ENCODE data around the gene CEP350. TPM values are rescaled to one million over a fixed set of nuclear protein-coding genes. Genes with fewer than 3 reads are reported as not detected.

The CEP350 gene
- total RNA-seq, 1 experiment from 2014 or later: 42.3 TPM

DNA sequence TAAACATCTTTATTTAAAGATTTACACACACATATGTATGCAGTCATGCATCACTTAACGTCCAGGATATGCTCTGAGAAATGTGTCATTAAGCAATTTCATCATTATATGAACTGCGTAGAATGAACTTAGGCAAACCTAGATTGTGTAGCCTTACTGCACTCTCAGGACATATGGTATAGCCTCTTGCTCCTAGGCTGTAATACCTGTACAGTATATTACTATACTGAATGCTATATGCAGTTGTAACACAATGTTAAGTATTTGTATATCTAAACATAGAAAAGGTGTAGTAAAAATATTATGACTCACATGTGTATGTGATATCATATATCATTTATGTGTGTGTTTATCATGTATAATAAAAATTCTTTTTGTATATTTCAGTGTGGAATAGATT lies 126.9 kb downstream of the CEP350 start:
- intact Hi-C loops (cut with micrococcal nuclease; ENCODE audit: unreplicated experiment): no loop called here
- BruUV-seq (replicated peaks): no TSS peak
- peaks cover 9% of the 10 kb centered on the region for H3K36me3 Mint-ChIP-seq (ENCODE audit: insufficient read depth, unreplicated experiment)

DNA sequence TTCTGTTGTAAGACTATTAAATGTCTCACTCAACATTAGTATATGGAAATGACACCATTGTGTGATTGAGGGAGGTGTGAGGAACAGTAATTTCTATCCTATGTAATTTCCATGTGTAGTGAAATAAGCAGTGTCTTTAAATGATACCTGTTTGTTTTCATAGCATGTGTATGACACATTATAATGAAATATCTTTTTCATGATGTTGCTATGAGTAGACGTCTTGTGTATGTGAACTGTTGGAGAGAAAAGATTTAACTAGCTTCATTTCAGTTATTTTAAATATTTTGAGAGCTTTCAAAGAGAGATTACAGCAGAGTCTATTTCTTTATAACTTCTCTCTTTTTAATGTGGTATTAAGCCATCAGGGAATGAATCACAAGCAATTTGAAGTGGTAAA lies 128.6 kb downstream of the CEP350 start:
- H3K9me3 Mint-ChIP-seq (ENCODE audit: low read depth, unreplicated experiment): no peaks in the 10 kb centered on the region
- CTCF ChIA-PET: no interaction called here
- no peak overlapping the region for H3K27ac Mint-ChIP-seq (ENCODE audit: unreplicated experiment)
- H3K36me3 Mint-ChIP-seq (ENCODE audit: insufficient read depth, unreplicated experiment): peaks cover 2% of the 10 kb centered on the region
- BruUV-seq (replicated peaks): no TSS peak
- TF ChIP-seq, protein P1, sequence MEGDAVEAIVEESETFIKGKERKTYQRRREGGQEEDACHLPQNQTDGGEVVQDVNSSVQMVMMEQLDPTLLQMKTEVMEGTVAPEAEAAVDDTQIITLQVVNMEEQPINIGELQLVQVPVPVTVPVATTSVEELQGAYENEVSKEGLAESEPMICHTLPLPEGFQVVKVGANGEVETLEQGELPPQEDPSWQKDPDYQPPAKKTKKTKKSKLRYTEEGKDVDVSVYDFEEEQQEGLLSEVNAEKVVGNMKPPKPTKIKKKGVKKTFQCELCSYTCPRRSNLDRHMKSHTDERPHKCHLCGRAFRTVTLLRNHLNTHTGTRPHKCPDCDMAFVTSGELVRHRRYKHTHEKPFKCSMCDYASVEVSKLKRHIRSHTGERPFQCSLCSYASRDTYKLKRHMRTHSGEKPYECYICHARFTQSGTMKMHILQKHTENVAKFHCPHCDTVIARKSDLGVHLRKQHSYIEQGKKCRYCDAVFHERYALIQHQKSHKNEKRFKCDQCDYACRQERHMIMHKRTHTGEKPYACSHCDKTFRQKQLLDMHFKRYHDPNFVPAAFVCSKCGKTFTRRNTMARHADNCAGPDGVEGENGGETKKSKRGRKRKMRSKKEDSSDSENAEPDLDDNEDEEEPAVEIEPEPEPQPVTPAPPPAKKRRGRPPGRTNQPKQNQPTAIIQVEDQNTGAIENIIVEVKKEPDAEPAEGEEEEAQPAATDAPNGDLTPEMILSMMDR (IDR thresholded peaks at IDR 0.05; ENCODE audit: unreplicated experiment): no peak
- no peak overlapping the region for H3K4me3 Mint-ChIP-seq (ENCODE audit: low read depth, unreplicated experiment)
- no peak for DNase-seq
- no peaks in the 10 kb centered on the region for H3K27me3 Mint-ChIP-seq (ENCODE audit: unreplicated experiment)
- intact Hi-C loops (cut with micrococcal nuclease; ENCODE audit: unreplicated experiment): no loop called here
- H3K4me1 Mint-ChIP-seq (ENCODE audit: low read depth, unreplicated experiment): no peaks in the 10 kb centered on the region

More for the DNA sequence above, 126.9 kb downstream of the CEP350 start:
- Mint-ChIP-seq H3K4me3 (ENCODE audit: low read depth, unreplicated experiment) (no peak overlapping the region), H3K27me3 (ENCODE audit: unreplicated experiment) (no peaks in the 10 kb centered on the region), H3K4me1 (ENCODE audit: low read depth, unreplicated experiment) (no peaks in the 10 kb centered on the region), H3K9me3 (ENCODE audit: low read depth, unreplicated experiment) (no peaks in the 10 kb centered on the region), H3K27ac (ENCODE audit: unreplicated experiment) (no peak overlapping the region)
- TF ChIP-seq, protein P1 (IDR thresholded peaks at IDR 0.05; ENCODE audit: unreplicated experiment): no peak
- DNase-seq: no peak
- CTCF ChIA-PET: no interaction called here

DNA sequence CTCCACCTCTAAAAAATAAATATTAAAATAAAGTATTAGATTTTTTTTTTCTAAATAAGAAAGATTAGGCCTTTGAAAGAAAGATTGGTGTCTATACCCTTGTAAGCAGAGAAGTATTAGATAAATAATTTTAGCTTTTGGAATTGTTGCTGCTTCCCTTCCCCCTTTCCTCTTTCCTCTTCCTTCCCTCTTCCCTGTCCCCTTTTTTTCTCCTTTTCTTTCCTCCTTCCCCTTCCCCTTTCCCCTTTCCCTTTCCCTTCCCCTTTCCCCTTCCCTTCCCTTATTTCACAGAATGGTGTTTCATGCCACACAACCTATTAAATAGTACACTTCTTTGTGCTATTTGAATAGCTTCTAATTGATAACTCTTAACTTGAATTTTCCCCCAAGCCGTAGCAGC lies 130.3 kb downstream of the CEP350 start:
- H3K27ac Mint-ChIP-seq (ENCODE audit: unreplicated experiment): no peak overlapping the region
- DNase-seq: no peak
- BruUV-seq (replicated peaks): no TSS peak
- no peak overlapping the region for H3K4me3 Mint-ChIP-seq (ENCODE audit: low read depth, unreplicated experiment)
- H3K4me1 Mint-ChIP-seq (ENCODE audit: low read depth, unreplicated experiment): no peaks in the 10 kb centered on the region
- CTCF ChIA-PET: interaction anchor here (0.8 kb wide), 1 partner anchor 1078 kb away, joined by 8 read pairs; no protein-coding TSS in a partner anchor
- no peaks in the 10 kb centered on the region for H3K36me3 Mint-ChIP-seq (ENCODE audit: insufficient read depth, unreplicated experiment)
- no peaks in the 10 kb centered on the region for H3K9me3 Mint-ChIP-seq (ENCODE audit: low read depth, unreplicated experiment)
- TF ChIP-seq, protein P1 (IDR thresholded peaks at IDR 0.05; ENCODE audit: unreplicated experiment): no peak
- intact Hi-C loops (cut with micrococcal nuclease; ENCODE audit: unreplicated experiment): no loop called here
- H3K27me3 Mint-ChIP-seq (ENCODE audit: unreplicated experiment): no peaks in the 10 kb centered on the region

DNA sequence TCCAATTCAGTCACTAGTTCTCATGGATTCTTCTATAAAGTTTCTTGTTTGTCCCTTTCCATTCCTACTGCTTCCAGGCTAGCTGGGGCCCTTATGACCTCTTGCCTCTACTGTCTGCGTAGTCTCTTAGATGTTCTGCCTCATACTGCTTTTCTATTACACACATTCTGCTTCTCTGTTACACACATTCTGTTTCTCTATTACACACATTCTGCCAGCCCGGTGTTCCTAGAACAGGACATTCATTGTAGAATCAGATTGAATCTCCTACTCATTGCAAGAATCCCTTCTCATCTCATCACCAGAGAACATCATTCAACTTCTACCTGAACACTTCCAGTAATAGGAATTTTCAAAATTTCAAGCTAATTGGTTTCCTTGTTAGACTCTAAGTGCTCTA lies 130.7 kb downstream of the CEP350 start:
- CTCF ChIA-PET: interaction anchor here (0.8 kb wide), 1 partner anchor 1077 kb away, joined by 8 read pairs; no protein-coding TSS in a partner anchor
- Mint-ChIP-seq H3K4me1 (ENCODE audit: low read depth, unreplicated experiment) (no peaks in the 10 kb centered on the region), H3K27me3 (ENCODE audit: unreplicated experiment) (no peaks in the 10 kb centered on the region), H3K9me3 (ENCODE audit: low read depth, unreplicated experiment) (no peaks in the 10 kb centered on the region), H3K4me3 (ENCODE audit: low read depth, unreplicated experiment) (no peak overlapping the region), H3K36me3 (ENCODE audit: insufficient read depth, unreplicated experiment) (no peaks in the 10 kb centered on the region), H3K27ac (ENCODE audit: unreplicated experiment) (no peak overlapping the region)
- no TSS peak for BruUV-seq (replicated peaks)
- intact Hi-C loops (cut with micrococcal nuclease; ENCODE audit: unreplicated experiment): no loop called here
- TF ChIP-seq, protein P1 (IDR thresholded peaks at IDR 0.05; ENCODE audit: unreplicated experiment): no peak
- no peak for DNase-seq

Measured in Calu3 (cell line).